HepG2 (cell line): ENCODE results near the gene OR11A1. TPM values are rescaled to one million over a fixed set of nuclear protein-coding genes. Genes with fewer than 3 reads are reported as not detected.

Source experiments
- ATAC-seq: fragments of 200-7000 bp; cut with Tn5 transposase; 3 replicates; pipeline ENCODE4 v1.9.1; 2020; ENCODE audit warnings: mild to moderate bottlenecking, moderate library complexity
- BruUV-seq: library from RNA; stranded (reverse); fragments of 400-500 nt; replicated peaks from 2 replicates; lab custom pipeline; 2021; lab: Mats Ljungman, UMichigan
- CTCF ChIA-PET: fragments of 300-600 bp; formaldehyde crosslinking; extraction: SDS; loops from one replicate; lab custom pipeline; 2021; ENCODE audit warnings: low total read pairs, inconsistent platforms, low intra/inter-chr PET ratio; lab: Yijun Ruan, JAX
- POLR2A ChIA-PET: fragments of 350-600 bp; sonication (Branson Sonifier 250); formaldehyde crosslinking; loops from one replicate; lab custom pipeline; 2020; ENCODE audit warnings: antibody characterized with exemption, inconsistent platforms; lab: Yijun Ruan, JAX
- DNase-seq: peaks from one replicate; pipeline ENCODE4 v3.0.0-alpha.2; 2015; ENCODE audit warnings: low spot score
- FAIRE-seq: peaks from 3 replicates; lab custom pipeline; 2011; peaks lifted over from hg19 to GRCh38; lab: Jason Lieb, UNC
- H2AFZ ChIP-seq: one replicate; pipeline ENCODE4 v1.6.1; 2011; ENCODE audit warnings: low read length, inconsistent platforms
- H3K27ac ChIP-seq: fragments of 300-600 bp; 3 replicates; pipeline ENCODE4 v1.8.0; 2011; ENCODE audit warnings: mixed run types, mild to moderate bottlenecking, mixed read lengths, low read length, inconsistent platforms; ENCODE audit not compliant: insufficient read depth; ENCODE audit errors: extremely low read length
- H3K27me3 ChIP-seq, 2 experiments: fragments of 200-600 bp in 1 of 2; 2 replicates in 1 of 2; 3 replicates in 1 of 2; pipeline versions ENCODE4 v1.6.0 to v1.8.0; 2011; ENCODE audit warnings: low read length in 2 of 2, mild to moderate bottlenecking in 2 of 2, moderate library complexity in 2 of 2, inconsistent platforms in 1 of 2; ENCODE audit not compliant: insufficient read depth in 2 of 2, control insufficient read depth in 1 of 2
- H3K36me3 ChIP-seq, 2 experiments: fragments of 200-600 bp in 1 of 2; replicated peaks in 1 of 2; 2 replicates in 1 of 2; 3 replicates in 1 of 2; pipeline versions ENCODE4 v1.5.1 to v1.8.0; 2011; ENCODE audit warnings: low read length in 2 of 2, inconsistent platforms in 1 of 2; ENCODE audit not compliant: insufficient read depth in 2 of 2, control insufficient read depth in 1 of 2
- H3K4me1 ChIP-seq: 2 replicates; pipeline ENCODE4 v1.5.1; 2012; ENCODE audit warnings: low read length, inconsistent platforms; ENCODE audit not compliant: insufficient read depth
- H3K4me2 ChIP-seq: 2 replicates; pipeline ENCODE4 v1.6.0; 2011; ENCODE audit warnings: low read depth, low read length, inconsistent platforms
- H3K4me3 ChIP-seq, 3 experiments: fragments of 200-600 bp in 1 of 3; sonication (generic), shearing (Covaris generic) in 1 of 3; replicated peaks in 1 of 3; 2 replicates each; pipeline ENCODE4 v1.5.1; 2011 to 2016; ENCODE audit warnings: low read length in 3 of 3, inconsistent platforms in 2 of 3, low read depth in 2 of 3, mild to moderate bottlenecking in 2 of 3, control low read depth in 1 of 3, mixed read lengths in 1 of 3; ENCODE audit not compliant: insufficient read depth in 1 of 3
- H3K79me2 ChIP-seq: one replicate; pipeline ENCODE4 v1.6.1; 2011; ENCODE audit warnings: low read length, inconsistent platforms; ENCODE audit not compliant: insufficient read depth
- H3K9ac ChIP-seq: 2 replicates; pipeline ENCODE4 v1.6.0; 2011; ENCODE audit warnings: mild to moderate bottlenecking, low read depth, low read length, inconsistent platforms; ENCODE audit not compliant: insufficient read depth
- H3K9me3 ChIP-seq: 2 replicates; pipeline ENCODE4 v1.5.1; 2012; ENCODE audit warnings: mild to moderate bottlenecking, low read length
- H4K20me1 ChIP-seq: 2 replicates; pipeline ENCODE4 v1.6.0; 2011; ENCODE audit warnings: inconsistent platforms, mild to moderate bottlenecking, low read length, moderate library complexity; ENCODE audit not compliant: insufficient read depth
- HMG20B ChIP-seq: conservative IDR thresholded peaks from 2 replicates; pipeline ENCODE4 v1.6.1; 2016; ENCODE audit warnings: missing genetic modification reagents, missing compliant biosample characterization
- MLLT10 ChIP-seq: sonication (generic); formaldehyde crosslinking; IDR thresholded peaks from 2 replicates; pipeline ENCODE4 v1.4.0; 2020; ENCODE audit warnings: missing genetic modification reagents
- PHF21A ChIP-seq: sonication (generic); formaldehyde crosslinking; IDR thresholded peaks from 2 replicates; pipeline ENCODE4 v1.5.0; 2020; ENCODE audit warnings: mild to moderate bottlenecking, missing genetic modification reagents
- RFXANK ChIP-seq: IDR thresholded peaks from 2 replicates; pipeline ENCODE4 v1.6.1; 2016
- ZC3H13 ChIP-seq: sonication (generic); formaldehyde crosslinking; IDR thresholded peaks from 2 replicates; pipeline ENCODE4 v1.8.1; 2023; ENCODE audit warnings: mild to moderate bottlenecking, missing genetic modification reagents, moderate library complexity
- ZNF652 ChIP-seq: IDR thresholded peaks from 2 replicates; pipeline ENCODE4 v1.6.1; 2016; ENCODE audit warnings: low read depth, borderline replicate concordance
- ZNF777 ChIP-seq: sonication (generic); formaldehyde crosslinking; IDR thresholded peaks from 2 replicates; pipeline ENCODE4 v1.4.0; 2020; ENCODE audit warnings: missing genetic modification reagents
- WGBS: methylation state at CpG from one replicate; pipeline ENCODE4 v1.1.6; 2017; ENCODE audit warnings: low lambda C conversion rate; 5-methylcytosine and 5-hydroxymethylcytosine counted together
- in situ Hi-C: cut with HindIII; loops from 2 replicates; pipeline ENCODE4 v1.10.0; 2017; ENCODE audit warnings: low pct_unique_long_range_greater_than_20kb; ENCODE audit not compliant: extremely low pct_ligation_motif_present
- intact Hi-C: fragments of 100-400 bp; cut with micrococcal nuclease; formaldehyde crosslinking; loops from one replicate; pipeline ENCODE4 v1.10.0; 2022; ENCODE audit not compliant: unreplicated experiment
- polyA plus RNA-seq, 8 experiments: library from polyadenylated mRNA; depleted of rRNA in 3 of 8; stranded (reverse) in 7 of 8; unstranded in 1 of 8; fragments of >200 nt; fragmentation: Illumina TruSeq in 4 of 8; extraction: Trizol in 4 of 8; gene quantifications; 2 replicates each; pipeline versions ENCODE4 v1.2.1 to v1.2.3, GENCODE V29; 2011 to 2016; ENCODE audit warnings: low read depth in 4 of 8, missing spikeins in 1 of 8, mixed read lengths in 1 of 8; ENCODE audit not compliant: insufficient read depth in 1 of 8
- total RNA-seq, 5 experiments: library from RNA; depleted of rRNA; stranded (reverse); fragments of >200 nt; fragmentation: Illumina TruSeq; extraction: Trizol; gene quantifications; 2 replicates each; pipeline ENCODE4 v1.2.3, GENCODE V29; 2016; ENCODE audit warnings: low read depth in 1 of 5
- TF ChIP-seq, protein P1 (sequence below): sonication (generic); formaldehyde crosslinking; IDR thresholded peaks from 2 replicates; pipeline ENCODE4 v1.9.0; 2021; ENCODE audit warnings: mild to moderate bottlenecking, missing genetic modification reagents

The OR11A1 gene
- total and polyA plus RNA-seq, 2 of the 13 experiments (the other 11 are each of a cell fraction or from before 2014, with no cell fraction given) = not detected

DNA sequence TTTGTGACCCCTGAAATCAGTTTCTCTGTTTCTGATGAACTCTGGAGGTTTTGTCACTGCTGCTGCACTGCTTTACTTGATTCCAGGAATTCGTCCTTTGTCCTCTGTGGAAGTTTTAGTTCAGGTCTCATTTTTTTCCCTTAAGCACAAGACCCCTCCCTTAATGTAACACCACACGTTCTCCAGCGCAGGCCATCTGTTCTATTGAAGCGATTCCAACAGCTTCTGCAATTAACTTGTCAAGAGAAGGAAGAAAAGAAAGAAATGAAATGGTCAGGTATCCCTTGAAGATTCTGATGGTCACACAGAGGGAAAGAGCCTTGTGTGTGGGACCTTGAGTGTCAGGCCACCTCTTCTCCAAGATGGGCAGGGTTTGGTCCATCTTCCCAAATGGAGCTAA lies 38.7 kb upstream of the OR11A1 start (continued):
- TF ChIP-seq HMG20B (CRISPR knock-in tag) (no peak), MLLT10 (CRISPR knock-in tag) (no peak), ZNF652 (CRISPR knock-in tag) (no peak), ZC3H13 (CRISPR knock-in tag) (no peak)
- TF ChIP-seq, protein P1, sequence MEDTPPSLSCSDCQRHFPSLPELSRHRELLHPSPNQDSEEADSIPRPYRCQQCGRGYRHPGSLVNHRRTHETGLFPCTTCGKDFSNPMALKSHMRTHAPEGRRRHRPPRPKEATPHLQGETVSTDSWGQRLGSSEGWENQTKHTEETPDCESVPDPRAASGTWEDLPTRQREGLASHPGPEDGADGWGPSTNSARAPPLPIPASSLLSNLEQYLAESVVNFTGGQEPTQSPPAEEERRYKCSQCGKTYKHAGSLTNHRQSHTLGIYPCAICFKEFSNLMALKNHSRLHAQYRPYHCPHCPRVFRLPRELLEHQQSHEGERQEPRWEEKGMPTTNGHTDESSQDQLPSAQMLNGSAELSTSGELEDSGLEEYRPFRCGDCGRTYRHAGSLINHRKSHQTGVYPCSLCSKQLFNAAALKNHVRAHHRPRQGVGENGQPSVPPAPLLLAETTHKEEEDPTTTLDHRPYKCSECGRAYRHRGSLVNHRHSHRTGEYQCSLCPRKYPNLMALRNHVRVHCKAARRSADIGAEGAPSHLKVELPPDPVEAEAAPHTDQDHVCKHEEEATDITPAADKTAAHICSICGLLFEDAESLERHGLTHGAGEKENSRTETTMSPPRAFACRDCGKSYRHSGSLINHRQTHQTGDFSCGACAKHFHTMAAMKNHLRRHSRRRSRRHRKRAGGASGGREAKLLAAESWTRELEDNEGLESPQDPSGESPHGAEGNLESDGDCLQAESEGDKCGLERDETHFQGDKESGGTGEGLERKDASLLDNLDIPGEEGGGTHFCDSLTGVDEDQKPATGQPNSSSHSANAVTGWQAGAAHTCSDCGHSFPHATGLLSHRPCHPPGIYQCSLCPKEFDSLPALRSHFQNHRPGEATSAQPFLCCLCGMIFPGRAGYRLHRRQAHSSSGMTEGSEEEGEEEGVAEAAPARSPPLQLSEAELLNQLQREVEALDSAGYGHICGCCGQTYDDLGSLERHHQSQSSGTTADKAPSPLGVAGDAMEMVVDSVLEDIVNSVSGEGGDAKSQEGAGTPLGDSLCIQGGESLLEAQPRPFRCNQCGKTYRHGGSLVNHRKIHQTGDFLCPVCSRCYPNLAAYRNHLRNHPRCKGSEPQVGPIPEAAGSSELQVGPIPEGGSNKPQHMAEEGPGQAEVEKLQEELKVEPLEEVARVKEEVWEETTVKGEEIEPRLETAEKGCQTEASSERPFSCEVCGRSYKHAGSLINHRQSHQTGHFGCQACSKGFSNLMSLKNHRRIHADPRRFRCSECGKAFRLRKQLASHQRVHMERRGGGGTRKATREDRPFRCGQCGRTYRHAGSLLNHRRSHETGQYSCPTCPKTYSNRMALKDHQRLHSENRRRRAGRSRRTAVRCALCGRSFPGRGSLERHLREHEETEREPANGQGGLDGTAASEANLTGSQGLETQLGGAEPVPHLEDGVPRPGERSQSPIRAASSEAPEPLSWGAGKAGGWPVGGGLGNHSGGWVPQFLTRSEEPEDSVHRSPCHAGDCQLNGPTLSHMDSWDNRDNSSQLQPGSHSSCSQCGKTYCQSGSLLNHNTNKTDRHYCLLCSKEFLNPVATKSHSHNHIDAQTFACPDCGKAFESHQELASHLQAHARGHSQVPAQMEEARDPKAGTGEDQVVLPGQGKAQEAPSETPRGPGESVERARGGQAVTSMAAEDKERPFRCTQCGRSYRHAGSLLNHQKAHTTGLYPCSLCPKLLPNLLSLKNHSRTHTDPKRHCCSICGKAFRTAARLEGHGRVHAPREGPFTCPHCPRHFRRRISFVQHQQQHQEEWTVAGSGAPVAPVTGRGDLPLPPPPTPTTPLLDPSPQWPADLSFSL (CRISPR knock-in tag) = no peak

DNA sequence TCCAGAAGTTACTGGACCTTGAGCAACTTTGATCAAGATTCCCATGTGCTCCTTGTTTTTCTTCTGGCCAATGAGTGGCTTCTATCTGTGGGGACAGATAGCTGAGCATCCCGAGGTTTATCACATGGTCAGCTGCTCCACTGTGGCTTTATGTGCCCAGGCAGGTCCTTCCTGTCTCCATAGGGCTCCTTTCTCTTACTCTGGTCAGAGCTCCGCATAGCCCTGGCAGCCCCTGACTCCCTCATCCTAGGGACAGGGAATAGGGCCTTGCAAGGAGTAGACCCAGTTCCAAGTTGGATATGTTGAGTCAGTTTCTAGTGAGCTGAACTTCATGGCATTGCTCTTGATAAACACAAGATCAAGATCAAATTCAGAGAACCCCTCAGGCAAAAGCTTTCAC lies 37.3 kb upstream of the OR11A1 start:
- BruUV-seq = no TSS peak
- 0% methylated on average over 2 of the region's 2 CpGs for WGBS
- Histone ChIP-seq H3K9ac (no peak overlapping the region), H3K9me3 (no peaks in the 10 kb centered on the region), H4K20me1 (no peaks in the 10 kb centered on the region), H2AFZ (no peak overlapping the region), H3K36me3 (no peaks in the 10 kb centered on the region), H3K27me3 (no peaks in the 10 kb centered on the region), H3K4me2 (no peak overlapping the region), H3K79me2 (no peaks in the 10 kb centered on the region), H3K27ac (no peak overlapping the region), H3K4me1 (no peaks in the 10 kb centered on the region), H3K4me3 (no peak overlapping the region)
- in situ Hi-C loops (no loop called here), intact Hi-C loops (no loop called here)
- TF ChIP-seq RFXANK = no peak
- TF ChIP-seq PHF21A (CRISPR knock-in tag) = no peak
- TF ChIP-seq ZNF777 = no peak
- ATAC-seq (no peak), FAIRE-seq (no peak), DNase-seq (no peak)
- ChIA-PET POLR2A (no interaction called here), CTCF (no interaction called here)
